ENCODE measurements around the gene TANGO2. TPM values are rescaled to one million over a fixed set of nuclear protein-coding genes. Genes with fewer than 3 reads are reported as not detected.

Gene TANGO2
- total RNA-seq, 1 donor from 2014 or later, result 62.3 TPM

- no peak for DNase-seq
- intact Hi-C loops (cut with DNase I), result no loop called here
- ATAC-seq (ENCODE audit: poor library complexity), result peak; percentile 9
Observed at GRCh38 chr22:20032407-20032991, 11.6 kb downstream of the TANGO2 start.

- peak; percentile 81 for ATAC-seq (ENCODE audit: poor library complexity)
- peak; percentile 83 for DNase-seq
- intact Hi-C loops (cut with DNase I), result no loop called here
Observed at GRCh38 chr22:20033045-20033706, 12.3 kb downstream of the TANGO2 start.

- intact Hi-C loops (cut with DNase I), result no loop called here
- no peak for DNase-seq
- no peak for ATAC-seq (ENCODE audit: poor library complexity)
Observed at GRCh38 chr22:20034143-20034542, 13.2 kb downstream of the TANGO2 start.

GRCh38 chr22:20035375-20036083 is 14.6 kb downstream of the TANGO2 start:
- intact Hi-C loops (cut with DNase I), result no loop called here
- DNase-seq (no peak), ATAC-seq (ENCODE audit: poor library complexity) (no peak)

GRCh38 chr22:20036084-20036482 is 15.2 kb downstream of the TANGO2 start:
- no peak for ATAC-seq (ENCODE audit: poor library complexity)
- intact Hi-C loops (cut with DNase I), result no loop called here
- no peak for DNase-seq

- no peak for DNase-seq
- intact Hi-C loops (cut with DNase I), result no loop called here
- ATAC-seq (ENCODE audit: poor library complexity), result no peak
Observed at GRCh38 chr22:20036535-20037392, 15.9 kb downstream of the TANGO2 start.

- intact Hi-C loops (cut with DNase I), result no loop called here
- DNase-seq, result no peak
- ATAC-seq (ENCODE audit: poor library complexity), result no peak
Observed at GRCh38 chr22:20037419-20037818, 16.5 kb downstream of the TANGO2 start.

GRCh38 chr22:20038574-20038973 is 17.7 kb downstream of the TANGO2 start:
- intact Hi-C loops (cut with DNase I), result no loop called here
- no peak for ATAC-seq (ENCODE audit: poor library complexity)
- no peak for DNase-seq

- intact Hi-C loops (cut with DNase I), result no loop called here
- no peak for ATAC-seq (ENCODE audit: poor library complexity)
- no peak for DNase-seq
Observed at GRCh38 chr22:20039683-20040325, 18.9 kb downstream of the TANGO2 start.

- ATAC-seq (ENCODE audit: poor library complexity), result no peak
- intact Hi-C loops (cut with DNase I), result no loop called here
- no peak for DNase-seq
Observed at GRCh38 chr22:20040327-20041200, 19.7 kb downstream of the TANGO2 start.

GRCh38 chr22:20043057-20043996 is 22.4 kb downstream of the TANGO2 start:
- intact Hi-C loops (cut with DNase I), result no loop called here
- no peak for DNase-seq
- ATAC-seq (ENCODE audit: poor library complexity), result no peak

- intact Hi-C loops (cut with DNase I), result no loop called here
- DNase-seq, result no peak
- ATAC-seq (ENCODE audit: poor library complexity), result no peak
Observed at GRCh38 chr22:20043997-20044342, 23.1 kb downstream of the TANGO2 start.

GRCh38 chr22:20044495-20045151 is 23.7 kb downstream of the TANGO2 start:
- DNase-seq, result no peak
- peak; percentile 16 for ATAC-seq (ENCODE audit: poor library complexity)
- intact Hi-C loops (cut with DNase I), result no loop called here

- no peak for ATAC-seq (ENCODE audit: poor library complexity)
- intact Hi-C loops (cut with DNase I), result no loop called here
- no peak for DNase-seq
Observed at GRCh38 chr22:20046730-20047129, 25.8 kb downstream of the TANGO2 start.

GRCh38 chr22:20051927-20052308 is 31.0 kb downstream of the TANGO2 start:
- intact Hi-C loops (cut with DNase I), result no loop called here
- no peak for ATAC-seq (ENCODE audit: poor library complexity)

More at GRCh38 chr22:20051927-20052308, 31.0 kb downstream of the TANGO2 start:
- DNase-seq, result no peak

Measured in Right ventricle myocardium superior (tissue), 1 donor.